H9 (cell line): ENCODE measurements around the gene PEAK3. TPM values are rescaled to one million over a fixed set of nuclear protein-coding genes. Genes with fewer than 3 reads are reported as not detected.

ENCODE experiments used
- DNase-seq: peaks from one replicate; pipeline ENCODE4 v3.0.0-alpha.2; 2017
- H2AFZ ChIP-seq: one replicate; pipeline ENCODE4 v1.6.1; 2013; ENCODE audit warnings: mild to moderate bottlenecking, low read length, control low read depth, moderate library complexity
- H2AK5ac ChIP-seq: 2 replicates; pipeline ENCODE4 v1.6.1; 2013; ENCODE audit warnings: low read length, control low read depth, mixed read lengths; ENCODE audit not compliant: insufficient read length
- H2BK120ac ChIP-seq: one replicate; pipeline ENCODE4 v1.6.1; 2013; ENCODE audit warnings: low read depth, mild to moderate bottlenecking, low read length, control low read depth, inconsistent platforms; ENCODE audit not compliant: poor library complexity, severe bottlenecking
- H2BK12ac ChIP-seq: 2 replicates; pipeline ENCODE4 v1.6.1; 2013; ENCODE audit warnings: low read length, control low read depth, mixed read lengths, low read depth; ENCODE audit not compliant: insufficient read length
- H2BK15ac ChIP-seq: 2 replicates; pipeline ENCODE4 v1.6.1; 2013; ENCODE audit warnings: low read depth, low read length, control low read depth
- H2BK20ac ChIP-seq: one replicate; pipeline ENCODE4 v1.6.1; 2013; ENCODE audit warnings: low read depth, mild to moderate bottlenecking, low read length, control low read depth, inconsistent platforms; ENCODE audit not compliant: poor library complexity, severe bottlenecking
- H2BK5ac ChIP-seq: 2 replicates; pipeline ENCODE4 v1.6.1; 2013; ENCODE audit warnings: low read length, control low read depth, mixed read lengths; ENCODE audit not compliant: insufficient read length
- H3K14ac ChIP-seq: 2 replicates; pipeline ENCODE4 v1.6.1; 2013; ENCODE audit warnings: low read length, control low read depth; ENCODE audit not compliant: insufficient read depth
- H3K18ac ChIP-seq: 2 replicates; pipeline ENCODE4 v1.6.1; 2013; ENCODE audit warnings: low read depth, mild to moderate bottlenecking, mixed read lengths, low read length, control low read depth; ENCODE audit not compliant: insufficient read length
- H3K23ac ChIP-seq: 2 replicates; pipeline ENCODE4 v1.6.1; 2013; ENCODE audit warnings: low read length, control low read depth, mixed read lengths, low read depth; ENCODE audit not compliant: insufficient read length
- H3K23me2 ChIP-seq: 2 replicates; pipeline ENCODE4 v1.6.1; 2013; ENCODE audit warnings: low read depth, mild to moderate bottlenecking, mixed read lengths, low read length, control low read depth; ENCODE audit not compliant: insufficient read length, poor library complexity, severe bottlenecking
- H3K27ac ChIP-seq: 2 replicates; pipeline ENCODE4 v1.5.1; 2013; ENCODE audit warnings: low read length, control low read depth, mixed read lengths, low read depth; ENCODE audit not compliant: insufficient read length
- H3K27me3 ChIP-seq: 2 replicates; pipeline ENCODE4 v1.6.1; 2013; ENCODE audit warnings: low read length, control low read depth, inconsistent platforms; ENCODE audit not compliant: insufficient read depth
- H3K4ac ChIP-seq: 2 replicates; pipeline ENCODE4 v1.6.1; 2013; ENCODE audit warnings: low read depth, mild to moderate bottlenecking, control low read depth, inconsistent platforms, low read length, moderate library complexity
- H3K4me1 ChIP-seq: 2 replicates; pipeline ENCODE4 v1.6.1; 2013; ENCODE audit warnings: low read length, control low read depth, inconsistent platforms; ENCODE audit not compliant: insufficient read depth
- H3K4me2 ChIP-seq: 2 replicates; pipeline ENCODE4 v1.6.1; 2013; ENCODE audit warnings: low read length, control low read depth, mixed read lengths; ENCODE audit not compliant: insufficient read length, insufficient read depth
- H3K56ac ChIP-seq: 2 replicates; pipeline ENCODE4 v1.6.1; 2013; ENCODE audit warnings: low read depth, mild to moderate bottlenecking, mixed read lengths, low read length, control low read depth; ENCODE audit not compliant: insufficient read length
- H3K79me1 ChIP-seq: 2 replicates; pipeline ENCODE4 v1.6.1; 2013; ENCODE audit warnings: low read depth, mild to moderate bottlenecking, moderate library complexity, low read length, control low read depth, inconsistent platforms; ENCODE audit not compliant: insufficient read depth, poor library complexity, severe bottlenecking
- H3K79me2 ChIP-seq: 2 replicates; pipeline ENCODE4 v1.6.1; 2013; ENCODE audit warnings: low read length, control low read depth, inconsistent platforms; ENCODE audit not compliant: insufficient read depth
- H3K9ac ChIP-seq: 2 replicates; pipeline ENCODE4 v1.6.1; 2013; ENCODE audit warnings: low read length, control low read depth, mixed read lengths; ENCODE audit not compliant: insufficient read length; ENCODE audit errors: extremely low read depth
- H3K9me3 ChIP-seq: one replicate; pipeline ENCODE4 v1.6.1; 2013; ENCODE audit warnings: low read depth, low read length, inconsistent platforms; ENCODE audit not compliant: control insufficient read depth
- H3T11ph ChIP-seq: one replicate; pipeline ENCODE4 v1.6.1; 2013; ENCODE audit warnings: mild to moderate bottlenecking, low read length, control low read depth, inconsistent platforms
- H4K20me1 ChIP-seq: one replicate; pipeline ENCODE4 v1.6.1; 2013; ENCODE audit not compliant: control insufficient read depth, insufficient read length, insufficient read depth
- H4K5ac ChIP-seq: 2 replicates; pipeline ENCODE4 v1.6.1; 2013; ENCODE audit warnings: low read depth, mild to moderate bottlenecking, mixed read lengths, low read length, control low read depth; ENCODE audit not compliant: insufficient read length
- H4K8ac ChIP-seq: replicated peaks from 2 replicates; pipeline ENCODE4 v1.6.1; 2013; ENCODE audit warnings: low read length, control low read depth, mixed read lengths, low read depth; ENCODE audit not compliant: insufficient read length
- H4K91ac ChIP-seq: 2 replicates; pipeline ENCODE4 v1.6.1; 2013; ENCODE audit warnings: low read depth, mild to moderate bottlenecking, moderate library complexity, mixed read lengths, low read length, control low read depth; ENCODE audit not compliant: insufficient read length
- H3K27ac Mint-ChIP-seq, 3 experiments: 2 replicates in 2 of 3; 3 replicates in 1 of 3; pipeline ENCODE4 v1.8.0; 2020 to 2021; ENCODE audit warnings: mixed read lengths in 3 of 3, mild to moderate bottlenecking in 1 of 3, moderate library complexity in 1 of 3
- H3K27me3 Mint-ChIP-seq: 2 replicates; pipeline ENCODE4 v1.8.0; 2021; ENCODE audit warnings: low read depth, mild to moderate bottlenecking, moderate library complexity, mixed read lengths
- H3K36me3 Mint-ChIP-seq, 3 experiments: 2 replicates in 2 of 3; 3 replicates in 1 of 3; pipeline ENCODE4 v1.8.0; 2020 to 2021; ENCODE audit warnings: low read depth in 3 of 3, mixed read lengths in 3 of 3; ENCODE audit not compliant: insufficient read depth in 1 of 3
- H3K4me1 Mint-ChIP-seq, 2 experiments: 2 replicates each; pipeline ENCODE4 v1.8.0; 2020; ENCODE audit warnings: mixed read lengths in 2 of 2
- H3K4me3 Mint-ChIP-seq, 2 experiments: 2 replicates in 1 of 2; 3 replicates in 1 of 2; pipeline ENCODE4 v1.8.0; 2020 to 2021; ENCODE audit warnings: mild to moderate bottlenecking in 2 of 2, mixed read lengths in 2 of 2, moderate library complexity in 1 of 2
- H3K9me3 Mint-ChIP-seq, 2 experiments: 2 replicates in 1 of 2; 3 replicates in 1 of 2; pipeline ENCODE4 v1.8.0; 2020; ENCODE audit warnings: mild to moderate bottlenecking in 2 of 2, mixed read lengths in 2 of 2, moderate library complexity in 1 of 2
- CTCF ChIP-seq: fragments of 200-600 bp; sonication (generic); conservative IDR thresholded peaks from 3 replicates; pipeline ENCODE4 v1.8.0; 2021; ENCODE audit warnings: antibody characterized with exemption, mild to moderate bottlenecking
- WGBS: extraction: QIAGEN DNeasy Blood & Tissue Kit; methylation state at CpG from one replicate; pipeline ENCODE4 v1.1.7; 2013; ENCODE audit warnings: missing lambda C conversion rate, low lambda C conversion rate, mixed read lengths; ENCODE audit not compliant: insufficient read length; ENCODE audit errors: extremely low coverage; 5-methylcytosine and 5-hydroxymethylcytosine counted together
- total RNA-seq: library from RNA; stranded (reverse); gene quantifications from 2 replicates; pipeline ENCODE4 v1.2.1, GENCODE V29; 2021

Gene PEAK3
- total RNA-seq, 1 experiment from 2014 or later = not detected

- peak within 1 kb of the TSS; percentile 85 for H3K9ac ChIP-seq
- H2BK15ac ChIP-seq = no peak within 1 kb of the TSS
- H2BK120ac ChIP-seq = no peak within 1 kb of the TSS
- DNase-seq = peak; percentile 85
- no peaks in the 10 kb centered on the region for H3K9me3 Mint-ChIP-seq
- H3K23ac ChIP-seq = no peak within 1 kb of the TSS
- H3K56ac ChIP-seq = no peak within 1 kb of the TSS
- no peak within 1 kb of the TSS for H4K5ac ChIP-seq
- H2AFZ ChIP-seq = no peak within 1 kb of the TSS
- no peaks in the 10 kb centered on the region for H3K27me3 ChIP-seq
- H3K79me2 ChIP-seq = peaks cover 5% of the 10 kb centered on the region; the same call in 1 of the 2 replicates
- H3K27me3 Mint-ChIP-seq = peaks cover 1% of the 10 kb centered on the region; the same call in 1 of the 2 replicates
- H3K4me2 ChIP-seq = peak within 1 kb of the TSS; percentile 90
- peaks cover 36 to 48% of the 10 kb centered on the region in 2 experiments for H3K4me1 Mint-ChIP-seq
- no peak within 1 kb of the TSS for H3T11ph ChIP-seq
- peak within 1 kb of the TSS; percentile 98 to 99 for H3K4me3 Mint-ChIP-seq
- H3K4ac ChIP-seq = no peak within 1 kb of the TSS
- no peaks in the 10 kb centered on the region for H3K79me1 ChIP-seq
- H3K27ac ChIP-seq = no peak within 1 kb of the TSS
- no peak within 1 kb of the TSS for H4K8ac ChIP-seq
- no peak for TF ChIP-seq CTCF
- H2AK5ac ChIP-seq = no peak within 1 kb of the TSS
- H4K91ac ChIP-seq = no peak within 1 kb of the TSS
- H3K23me2 ChIP-seq = peaks cover 9% of the 10 kb centered on the region
- no CpG with 5 or more reads among the region's 89 CpGs for WGBS
- peak within 1 kb of the TSS; percentile 41 for H2BK12ac ChIP-seq
- peak within 1 kb of the TSS; percentile 88 for H3K18ac ChIP-seq
- H3K4me1 ChIP-seq = peaks cover 5% of the 10 kb centered on the region; the same call in 1 of the 2 replicates
- H2BK20ac ChIP-seq = no peak within 1 kb of the TSS
- H3K14ac ChIP-seq = peak within 1 kb of the TSS; percentile 81
- H3K9me3 ChIP-seq = no peaks in the 10 kb centered on the region
- H3K36me3 Mint-ChIP-seq = peaks cover 5 to 31% (median 29%) of the 10 kb centered on the region in 3 experiments
- H4K20me1 ChIP-seq = peaks cover 5% of the 10 kb centered on the region
- peak within 1 kb of the TSS; percentile 95 to 99 (median 98) for H3K27ac Mint-ChIP-seq
- H2BK5ac ChIP-seq = no peak within 1 kb of the TSS
Observed at GRCh38 chr19:2328401-2329148, 46.6 kb upstream of the PEAK3 start, which contains the start of the genes LSM7 and SPPL2B. LSM7 (minus strand) TSS chr19:2328586; CDS start chr19:2328566, 20 bp downstream. SPPL2B (plus strand) TSS chr19:2328684; CDS start chr19:2328710, 26 bp downstream.
